Stomach (tissue), 4 donors: Measurements from ENCODE around the gene MRAP2.

Experiments
- POLR2A ChIP-seq, 4 donors: fragments of 450-650 bp; IDR thresholded peaks; one replicate each; pipeline ENCODE4 v1.6.1; 2016; ENCODE audit warnings: antibody characterized with exemption in 4 of 4, control low read depth in 2 of 4, mild to moderate bottlenecking in 1 of 4, moderate library complexity in 1 of 4
- POLR2AphosphoS5 ChIP-seq, 3 donors: sonication (generic); formaldehyde crosslinking; IDR thresholded peaks; one replicate each; pipeline ENCODE4 v1.6.1; 2016; ENCODE audit warnings: antibody characterized with exemption in 3 of 3
- TF ChIP-seq, protein P1 (sequence below), 7 experiments: fragments of 450-650 bp in 4 of 7; fragments of 200-600 bp in 3 of 7; sonication (generic) in 3 of 7; IDR thresholded peaks; one replicate each; pipeline ENCODE4 v1.5.1; 2016 to 2019; ENCODE audit warnings: antibody characterized with exemption in 7 of 7, control low read depth in 2 of 7, mild to moderate bottlenecking in 1 of 7

DNA sequence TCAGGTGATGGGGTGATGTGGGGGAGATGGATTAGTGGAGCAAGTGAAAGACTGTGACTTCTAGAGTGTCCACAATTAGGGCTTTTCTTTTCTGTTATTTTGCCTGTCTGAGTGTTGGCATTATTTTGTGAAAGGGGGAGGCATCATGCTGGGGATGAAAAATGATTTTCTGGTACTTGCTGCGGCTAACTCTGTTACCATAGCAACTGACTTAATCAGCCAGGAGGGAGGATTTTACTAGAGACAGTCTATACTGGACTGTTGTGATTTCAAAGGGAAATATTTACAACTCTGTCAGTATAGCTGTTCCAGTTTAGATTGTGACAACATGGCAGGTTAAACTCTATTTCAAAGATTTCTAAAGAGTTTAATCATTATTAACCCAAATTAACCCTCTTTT, 30.4 kb upstream of the MRAP2 start:
- TF ChIP-seq, protein P1, sequence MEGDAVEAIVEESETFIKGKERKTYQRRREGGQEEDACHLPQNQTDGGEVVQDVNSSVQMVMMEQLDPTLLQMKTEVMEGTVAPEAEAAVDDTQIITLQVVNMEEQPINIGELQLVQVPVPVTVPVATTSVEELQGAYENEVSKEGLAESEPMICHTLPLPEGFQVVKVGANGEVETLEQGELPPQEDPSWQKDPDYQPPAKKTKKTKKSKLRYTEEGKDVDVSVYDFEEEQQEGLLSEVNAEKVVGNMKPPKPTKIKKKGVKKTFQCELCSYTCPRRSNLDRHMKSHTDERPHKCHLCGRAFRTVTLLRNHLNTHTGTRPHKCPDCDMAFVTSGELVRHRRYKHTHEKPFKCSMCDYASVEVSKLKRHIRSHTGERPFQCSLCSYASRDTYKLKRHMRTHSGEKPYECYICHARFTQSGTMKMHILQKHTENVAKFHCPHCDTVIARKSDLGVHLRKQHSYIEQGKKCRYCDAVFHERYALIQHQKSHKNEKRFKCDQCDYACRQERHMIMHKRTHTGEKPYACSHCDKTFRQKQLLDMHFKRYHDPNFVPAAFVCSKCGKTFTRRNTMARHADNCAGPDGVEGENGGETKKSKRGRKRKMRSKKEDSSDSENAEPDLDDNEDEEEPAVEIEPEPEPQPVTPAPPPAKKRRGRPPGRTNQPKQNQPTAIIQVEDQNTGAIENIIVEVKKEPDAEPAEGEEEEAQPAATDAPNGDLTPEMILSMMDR (IDR thresholded peaks at IDR 0.05): no peak
- TF ChIP-seq POLR2A (IDR thresholded peaks at IDR 0.05): no peak
- no peak for TF ChIP-seq POLR2AphosphoS5 (IDR thresholded peaks at IDR 0.05)
